Epithelial cell of esophagus (primary cell): ENCODE results near the gene FBXL13.
"Not testable (repeated sequence)": the region's sequence is repeated elsewhere in the genome, so short reads cannot be mapped to it uniquely, and the experiment has no call there.

Source experiments
- DNase-seq: peaks from one replicate; pipeline ENCODE4 v3.0.0; 2010; ENCODE audit warnings: low read depth
- H3K4me3 ChIP-seq: 2 replicates; pipeline ENCODE4 v1.5.1; 2011; ENCODE audit warnings: mild to moderate bottlenecking, low read length, control low read depth
- TF ChIP-seq, protein P1 (sequence below): IDR thresholded peaks from 2 replicates; pipeline ENCODE4 v1.5.1; 2011; ENCODE audit warnings: low read depth, mild to moderate bottlenecking, low read length, control low read depth, inconsistent platforms; ENCODE audit not compliant: insufficient read depth; ENCODE audit errors: missing control alignments

FBXL13 gene

DNA sequence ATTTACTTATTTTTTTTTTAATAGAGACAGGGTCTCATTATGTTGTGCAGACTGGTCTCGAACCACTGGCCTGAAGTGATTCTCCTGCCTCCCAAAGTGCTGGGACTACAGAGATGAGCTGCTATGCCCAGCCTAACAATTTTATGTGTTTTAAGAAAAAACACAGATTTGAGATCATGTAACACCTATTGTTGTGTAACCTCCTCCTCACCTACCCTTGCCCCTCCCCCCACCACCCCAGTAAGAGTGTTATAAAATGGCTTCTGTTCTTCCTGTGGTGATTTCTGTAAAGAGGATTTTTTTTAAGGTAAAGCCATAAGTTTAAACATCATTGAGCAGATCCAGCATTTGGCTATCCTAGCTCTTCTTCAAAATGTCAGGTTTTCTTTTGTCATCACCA is 7.9 kb upstream of the FBXL13 start:
- no peak overlapping the region for H3K4me3 ChIP-seq
- no peak for DNase-seq
- TF ChIP-seq, protein P1, sequence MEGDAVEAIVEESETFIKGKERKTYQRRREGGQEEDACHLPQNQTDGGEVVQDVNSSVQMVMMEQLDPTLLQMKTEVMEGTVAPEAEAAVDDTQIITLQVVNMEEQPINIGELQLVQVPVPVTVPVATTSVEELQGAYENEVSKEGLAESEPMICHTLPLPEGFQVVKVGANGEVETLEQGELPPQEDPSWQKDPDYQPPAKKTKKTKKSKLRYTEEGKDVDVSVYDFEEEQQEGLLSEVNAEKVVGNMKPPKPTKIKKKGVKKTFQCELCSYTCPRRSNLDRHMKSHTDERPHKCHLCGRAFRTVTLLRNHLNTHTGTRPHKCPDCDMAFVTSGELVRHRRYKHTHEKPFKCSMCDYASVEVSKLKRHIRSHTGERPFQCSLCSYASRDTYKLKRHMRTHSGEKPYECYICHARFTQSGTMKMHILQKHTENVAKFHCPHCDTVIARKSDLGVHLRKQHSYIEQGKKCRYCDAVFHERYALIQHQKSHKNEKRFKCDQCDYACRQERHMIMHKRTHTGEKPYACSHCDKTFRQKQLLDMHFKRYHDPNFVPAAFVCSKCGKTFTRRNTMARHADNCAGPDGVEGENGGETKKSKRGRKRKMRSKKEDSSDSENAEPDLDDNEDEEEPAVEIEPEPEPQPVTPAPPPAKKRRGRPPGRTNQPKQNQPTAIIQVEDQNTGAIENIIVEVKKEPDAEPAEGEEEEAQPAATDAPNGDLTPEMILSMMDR, result no peak

DNA sequence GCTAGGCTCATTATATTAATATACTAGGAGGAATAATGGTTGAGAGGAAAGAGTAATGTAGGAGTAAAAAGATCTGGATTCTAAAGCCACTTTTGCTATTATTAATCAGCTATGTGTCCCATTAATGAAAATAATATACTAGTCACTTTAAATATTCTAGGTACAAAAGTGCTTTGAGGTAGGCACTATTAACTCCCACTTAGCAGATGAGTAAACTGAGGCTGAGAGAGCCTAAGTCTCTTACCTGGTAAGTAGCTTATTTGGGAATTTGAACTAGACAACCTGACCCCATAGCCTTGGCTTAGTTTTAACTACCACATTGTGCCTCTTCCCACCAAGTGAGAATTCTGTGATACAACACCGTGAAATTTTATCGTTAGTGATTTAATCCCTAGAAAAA is 6.3 kb upstream of the FBXL13 start:
- no peak overlapping the region for H3K4me3 ChIP-seq
- no peak for DNase-seq
- TF ChIP-seq, protein P1, result no peak

DNA sequence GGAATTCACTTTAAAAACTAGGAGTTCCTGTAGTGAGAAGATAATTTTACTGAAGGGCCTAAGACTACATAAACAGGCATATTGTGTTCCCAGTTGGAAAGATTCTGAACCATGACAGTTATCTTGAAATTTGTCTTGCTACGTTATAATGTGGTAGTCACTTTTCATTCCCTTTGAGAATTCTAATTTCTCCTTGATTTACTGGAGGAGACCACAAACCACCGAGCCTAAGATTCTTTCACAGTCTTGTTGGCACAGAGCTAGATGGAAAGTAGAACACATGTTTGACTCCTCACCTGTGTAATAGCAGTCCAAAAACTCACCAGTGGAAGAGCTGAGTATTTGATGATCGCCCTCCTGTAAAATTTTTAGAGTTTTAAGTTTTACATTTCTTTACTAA is 5.2 kb upstream of the FBXL13 start:
- DNase-seq, result no peak
- TF ChIP-seq, protein P1, result no peak
- H3K4me3 ChIP-seq, result no peak overlapping the region

GRCh38 chr7:103078226-103078625 is 3.6 kb upstream of the FBXL13 start:
- not testable (repeated sequence) for H3K4me3 ChIP-seq, DNase-seq

- DNase-seq, result no peak
Measured at GRCh38 chr7:103077318-103077717, 2.7 kb upstream of the FBXL13 start.

GRCh38 chr7:103076764-103077163 is 2.2 kb upstream of the FBXL13 start:
- no peak overlapping the region for H3K4me3 ChIP-seq
- TF ChIP-seq, protein P1, result no peak
- DNase-seq, result no peak

More at GRCh38 chr7:103077318-103077717, 2.7 kb upstream of the FBXL13 start:
- TF ChIP-seq, protein P1, result no peak
- H3K4me3 ChIP-seq, result no peak overlapping the region

DNA sequence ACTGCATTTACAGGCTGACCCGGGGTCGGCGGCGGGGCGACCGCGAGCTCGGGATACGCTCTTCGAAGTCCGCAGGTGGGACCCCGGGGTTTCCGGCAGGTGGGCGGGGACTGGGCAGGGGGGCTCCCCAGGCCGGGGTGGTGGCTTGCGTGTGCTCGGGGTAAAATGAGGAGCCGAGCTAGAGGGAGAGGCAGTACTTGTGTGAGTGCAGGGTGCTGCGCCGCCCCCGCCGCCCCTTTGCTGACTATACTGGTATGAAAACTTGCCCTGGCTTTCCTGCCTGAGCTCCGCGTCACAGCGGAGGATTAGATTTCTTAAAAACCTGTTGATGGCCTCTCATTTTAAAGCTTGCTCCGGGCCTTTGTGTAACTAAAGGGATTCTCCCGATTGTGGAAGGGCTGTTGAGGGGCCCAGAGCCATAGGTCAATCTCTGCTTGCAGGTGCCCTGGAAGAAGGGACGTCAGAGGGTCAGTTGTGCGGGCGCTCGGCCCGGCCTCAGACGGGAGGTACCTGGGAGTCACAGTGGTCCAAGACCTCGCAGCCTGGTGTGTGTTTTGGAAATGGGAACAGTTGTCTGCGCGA is 832 bp upstream of the FBXL13 start:
- TF ChIP-seq, protein P1, result no peak
- peak overlapping the region; percentile 85 for H3K4me3 ChIP-seq
- DNase-seq, result peak; percentile 78
